ENCODE measurements around the gene KDM5C. TPM values are rescaled to one million over a fixed set of nuclear protein-coding genes. Genes with fewer than 3 reads are reported as not detected.

The KDM5C gene
- total RNA-seq, 1 experiment from 2014 or later = 112 TPM

DNA sequence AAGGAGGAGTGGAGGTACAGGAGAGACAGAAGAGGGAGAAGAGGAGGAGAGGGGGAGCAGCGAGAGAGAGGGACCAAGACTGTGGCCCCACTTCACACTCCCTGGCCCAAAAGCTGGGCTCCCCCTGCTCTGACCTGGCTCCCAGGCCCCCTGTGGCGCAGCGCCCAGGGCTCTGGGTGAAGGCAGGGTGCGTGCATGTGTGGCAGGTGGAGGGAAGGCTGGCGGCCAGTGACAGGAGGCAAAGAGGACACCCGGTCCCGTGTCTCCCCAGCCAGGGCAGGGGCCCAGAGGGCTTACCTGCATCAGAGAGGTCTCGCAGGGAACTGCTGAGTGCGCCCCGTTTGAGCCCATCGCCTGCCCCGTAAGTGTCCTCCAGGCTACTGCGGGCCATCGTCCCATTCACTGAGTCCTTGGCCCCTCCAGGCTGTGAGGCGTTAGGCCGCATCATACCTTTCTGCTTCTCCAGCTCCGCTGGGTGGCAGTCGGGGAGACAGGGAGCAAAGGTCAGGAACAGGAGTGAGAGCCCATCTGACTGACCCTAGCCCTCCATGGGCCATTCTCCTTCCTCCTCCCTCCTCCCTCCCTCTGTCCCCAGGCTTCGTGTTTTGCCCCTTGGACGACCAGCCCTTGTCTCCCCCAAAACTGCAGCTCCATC lies 11.1 kb upstream of the KDM5C start:
- ChIA-PET POLR2A (interaction anchor here (0.5 kb wide), 1 partner anchor 1446 kb away, joined by 3 read pairs; no protein-coding TSS in a partner anchor), CTCF (no interaction called here)
- no peak for ATAC-seq
- no peak for DNase-seq (ENCODE audit: low spot score)
- Mint-ChIP-seq H3K4me3 (no peak overlapping the region), H3K27me3 (ENCODE audit: low read depth) (no peaks in the 10 kb centered on the region), H3K36me3 (peaks cover 7% of the 10 kb centered on the region), H3K4me1 (no peaks in the 10 kb centered on the region), H3K9me3 (no peaks in the 10 kb centered on the region), H3K27ac (no peak overlapping the region)
- TF ChIP-seq ZNF121 (CRISPR knock-in tag; IDR thresholded peaks at IDR 0.05) (no peak), KAT7 (CRISPR knock-in tag; IDR thresholded peaks at IDR 0.05; ENCODE audit: borderline replicate concordance) (no peak), NFE2L1 (CRISPR knock-in tag; IDR thresholded peaks at IDR 0.05) (no peak), CTCF (IDR thresholded peaks at IDR 0.05) (no peak), EMX1 (CRISPR knock-in tag; IDR thresholded peaks at IDR 0.05) (no peak), JAZF1 (CRISPR knock-in tag; IDR thresholded peaks at IDR 0.05) (no peak), NR2C2 (CRISPR knock-in tag; IDR thresholded peaks at IDR 0.05) (no peak), MYBL2 (CRISPR knock-in tag; IDR thresholded peaks at IDR 0.05) (no peak), ZBTB21 (CRISPR knock-in tag; IDR thresholded peaks at IDR 0.05; ENCODE audit: borderline replicate concordance) (no peak)
- TF ChIP-seq, protein P1, sequence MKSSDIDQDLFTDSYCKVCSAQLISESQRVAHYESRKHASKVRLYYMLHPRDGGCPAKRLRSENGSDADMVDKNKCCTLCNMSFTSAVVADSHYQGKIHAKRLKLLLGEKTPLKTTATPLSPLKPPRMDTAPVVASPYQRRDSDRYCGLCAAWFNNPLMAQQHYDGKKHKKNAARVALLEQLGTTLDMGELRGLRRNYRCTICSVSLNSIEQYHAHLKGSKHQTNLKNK (CRISPR knock-in tag; IDR thresholded peaks at IDR 0.05) = no peak
- TF ChIP-seq, protein P2, sequence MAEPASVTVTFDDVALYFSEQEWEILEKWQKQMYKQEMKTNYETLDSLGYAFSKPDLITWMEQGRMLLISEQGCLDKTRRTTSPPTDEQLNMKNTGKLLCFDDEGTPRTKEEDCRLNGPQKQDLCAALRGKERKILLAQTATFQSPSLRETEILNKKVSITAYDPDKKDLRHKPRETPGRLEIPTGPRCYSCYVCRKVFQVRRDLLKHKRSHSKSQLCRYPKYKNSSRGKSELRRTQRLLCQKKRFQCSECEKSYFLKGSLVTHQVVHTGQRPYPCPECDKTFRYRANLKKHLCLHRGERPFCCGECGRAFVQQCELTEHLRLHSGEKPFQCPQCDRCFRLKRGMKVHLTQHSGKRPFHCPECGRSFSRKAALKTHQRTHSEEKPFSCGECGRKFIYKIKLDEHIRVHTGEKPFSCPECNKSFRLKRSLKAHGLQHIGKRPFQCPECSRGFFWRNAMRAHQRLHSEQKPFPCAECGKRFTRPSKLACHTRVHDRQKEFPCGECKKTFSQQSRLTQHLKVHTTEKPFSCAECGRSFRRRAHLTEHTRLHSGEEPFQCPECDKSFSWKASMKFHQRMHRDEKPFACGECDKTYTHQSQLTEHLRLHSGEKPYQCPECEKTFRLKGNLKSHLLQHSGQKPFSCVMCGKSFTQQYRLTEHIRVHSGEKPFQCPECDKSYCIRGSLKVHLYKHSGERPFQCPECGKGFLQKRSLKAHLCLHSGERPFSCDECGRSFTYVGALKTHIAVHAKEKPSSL (CRISPR knock-in tag; conservative IDR thresholded peaks at IDR 0.05) = no peak

GRCh38 chrX:53235566-53235965 lies 10.6 kb upstream of the KDM5C start:
- Mint-ChIP-seq H3K36me3 (peaks cover 7% of the 10 kb centered on the region), H3K27ac (no peak overlapping the region), H3K4me1 (no peaks in the 10 kb centered on the region), H3K9me3 (no peaks in the 10 kb centered on the region), H3K27me3 (ENCODE audit: low read depth) (no peaks in the 10 kb centered on the region), H3K4me3 (no peak overlapping the region)
- ATAC-seq (no peak), DNase-seq (ENCODE audit: low spot score) (no peak)
- ChIA-PET POLR2A (no interaction called here), CTCF (no interaction called here)
- TF ChIP-seq, protein P3, sequence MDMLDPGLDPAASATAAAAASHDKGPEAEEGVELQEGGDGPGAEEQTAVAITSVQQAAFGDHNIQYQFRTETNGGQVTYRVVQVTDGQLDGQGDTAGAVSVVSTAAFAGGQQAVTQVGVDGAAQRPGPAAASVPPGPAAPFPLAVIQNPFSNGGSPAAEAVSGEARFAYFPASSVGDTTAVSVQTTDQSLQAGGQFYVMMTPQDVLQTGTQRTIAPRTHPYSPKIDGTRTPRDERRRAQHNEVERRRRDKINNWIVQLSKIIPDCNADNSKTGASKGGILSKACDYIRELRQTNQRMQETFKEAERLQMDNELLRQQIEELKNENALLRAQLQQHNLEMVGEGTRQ (CRISPR knock-in tag; IDR thresholded peaks at IDR 0.05) = no peak
- TF ChIP-seq FOXP1 (CRISPR knock-in tag; IDR thresholded peaks at IDR 0.05; ENCODE audit: borderline replicate concordance) (no peak), PRRX2 (CRISPR knock-in tag; IDR thresholded peaks at IDR 0.05) (no peak), ATF3 (CRISPR knock-in tag; conservative IDR thresholded peaks at IDR 0.05) (no peak), MXD4 (CRISPR knock-in tag; IDR thresholded peaks at IDR 0.05; ENCODE audit: borderline replicate concordance) (no peak), FOXP4 (CRISPR knock-in tag; IDR thresholded peaks at IDR 0.05) (no peak)
- TF ChIP-seq, protein P4, sequence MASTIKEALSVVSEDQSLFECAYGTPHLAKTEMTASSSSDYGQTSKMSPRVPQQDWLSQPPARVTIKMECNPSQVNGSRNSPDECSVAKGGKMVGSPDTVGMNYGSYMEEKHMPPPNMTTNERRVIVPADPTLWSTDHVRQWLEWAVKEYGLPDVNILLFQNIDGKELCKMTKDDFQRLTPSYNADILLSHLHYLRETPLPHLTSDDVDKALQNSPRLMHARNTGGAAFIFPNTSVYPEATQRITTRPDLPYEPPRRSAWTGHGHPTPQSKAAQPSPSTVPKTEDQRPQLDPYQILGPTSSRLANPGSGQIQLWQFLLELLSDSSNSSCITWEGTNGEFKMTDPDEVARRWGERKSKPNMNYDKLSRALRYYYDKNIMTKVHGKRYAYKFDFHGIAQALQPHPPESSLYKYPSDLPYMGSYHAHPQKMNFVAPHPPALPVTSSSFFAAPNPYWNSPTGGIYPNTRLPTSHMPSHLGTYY (CRISPR knock-in tag; IDR thresholded peaks at IDR 0.05) = no peak
- TF ChIP-seq, protein P5, sequence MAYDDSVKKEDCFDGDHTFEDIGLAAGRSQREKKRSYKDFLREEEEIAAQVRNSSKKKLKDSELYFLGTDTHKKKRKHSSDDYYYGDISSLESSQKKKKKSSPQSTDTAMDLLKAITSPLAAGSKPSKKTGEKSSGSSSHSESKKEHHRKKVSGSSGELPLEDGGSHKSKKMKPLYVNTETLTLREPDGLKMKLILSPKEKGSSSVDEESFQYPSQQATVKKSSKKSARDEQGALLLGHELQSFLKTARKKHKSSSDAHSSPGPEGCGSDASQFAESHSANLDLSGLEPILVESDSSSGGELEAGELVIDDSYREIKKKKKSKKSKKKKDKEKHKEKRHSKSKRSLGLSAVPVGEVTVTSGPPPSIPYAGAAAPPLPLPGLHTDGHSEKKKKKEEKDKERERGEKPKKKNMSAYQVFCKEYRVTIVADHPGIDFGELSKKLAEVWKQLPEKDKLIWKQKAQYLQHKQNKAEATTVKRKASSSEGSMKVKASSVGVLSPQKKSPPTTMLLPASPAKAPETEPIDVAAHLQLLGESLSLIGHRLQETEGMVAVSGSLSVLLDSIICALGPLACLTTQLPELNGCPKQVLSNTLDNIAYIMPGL (CRISPR knock-in tag; IDR thresholded peaks at IDR 0.05) = no peak
- TF ChIP-seq, protein P6, sequence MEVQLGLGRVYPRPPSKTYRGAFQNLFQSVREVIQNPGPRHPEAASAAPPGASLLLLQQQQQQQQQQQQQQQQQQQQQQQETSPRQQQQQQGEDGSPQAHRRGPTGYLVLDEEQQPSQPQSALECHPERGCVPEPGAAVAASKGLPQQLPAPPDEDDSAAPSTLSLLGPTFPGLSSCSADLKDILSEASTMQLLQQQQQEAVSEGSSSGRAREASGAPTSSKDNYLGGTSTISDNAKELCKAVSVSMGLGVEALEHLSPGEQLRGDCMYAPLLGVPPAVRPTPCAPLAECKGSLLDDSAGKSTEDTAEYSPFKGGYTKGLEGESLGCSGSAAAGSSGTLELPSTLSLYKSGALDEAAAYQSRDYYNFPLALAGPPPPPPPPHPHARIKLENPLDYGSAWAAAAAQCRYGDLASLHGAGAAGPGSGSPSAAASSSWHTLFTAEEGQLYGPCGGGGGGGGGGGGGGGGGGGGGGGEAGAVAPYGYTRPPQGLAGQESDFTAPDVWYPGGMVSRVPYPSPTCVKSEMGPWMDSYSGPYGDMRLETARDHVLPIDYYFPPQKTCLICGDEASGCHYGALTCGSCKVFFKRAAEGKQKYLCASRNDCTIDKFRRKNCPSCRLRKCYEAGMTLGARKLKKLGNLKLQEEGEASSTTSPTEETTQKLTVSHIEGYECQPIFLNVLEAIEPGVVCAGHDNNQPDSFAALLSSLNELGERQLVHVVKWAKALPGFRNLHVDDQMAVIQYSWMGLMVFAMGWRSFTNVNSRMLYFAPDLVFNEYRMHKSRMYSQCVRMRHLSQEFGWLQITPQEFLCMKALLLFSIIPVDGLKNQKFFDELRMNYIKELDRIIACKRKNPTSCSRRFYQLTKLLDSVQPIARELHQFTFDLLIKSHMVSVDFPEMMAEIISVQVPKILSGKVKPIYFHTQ (CRISPR knock-in tag; IDR thresholded peaks at IDR 0.05) = no peak

Measured in WTC11 (cell line).